T follicular helper cell (primary cell): ENCODE results near the gene DLL3.

Experiments
- DNase-seq: peaks from one replicate; pipeline ENCODE4 v3.0.0-alpha.2; 2020; ENCODE audit warnings: low read depth

The DLL3 gene

GRCh38 chr19:39554701-39555311 lies 56.1 kb downstream of the DLL3 start:
- no peak for DNase-seq

GRCh38 chr19:39555883-39556282 lies 57.1 kb downstream of the DLL3 start:
- no peak for DNase-seq
